Fibroblast of peridontal ligament (primary cell): ENCODE measurements around the gene ETS1.

ENCODE experiments used
- DNase-seq: peaks from one replicate; pipeline ENCODE4 v3.0.0-alpha.2; 2010; ENCODE audit errors: extremely low read depth

ETS1 gene

DNA sequence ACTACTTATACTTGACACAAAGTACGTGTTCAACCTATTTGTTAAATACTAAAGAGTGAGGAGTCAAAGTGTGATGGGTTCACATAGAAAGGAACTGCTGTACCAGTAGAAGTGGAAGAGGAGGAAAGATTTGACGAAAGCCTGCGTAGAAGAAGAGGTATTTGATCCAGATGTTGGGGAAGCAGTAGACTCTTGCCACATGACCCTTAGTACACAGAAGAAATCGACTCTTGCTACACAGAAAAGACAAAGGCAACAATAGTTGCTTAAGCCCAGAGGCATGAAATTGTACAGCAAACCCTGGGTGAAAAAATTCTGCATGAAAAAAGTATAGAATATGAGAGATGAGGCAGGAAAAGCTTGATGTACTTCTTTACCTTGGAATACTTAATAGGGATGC lies 152.9 kb downstream of the ETS1 start:
- DNase-seq = no peak

DNA sequence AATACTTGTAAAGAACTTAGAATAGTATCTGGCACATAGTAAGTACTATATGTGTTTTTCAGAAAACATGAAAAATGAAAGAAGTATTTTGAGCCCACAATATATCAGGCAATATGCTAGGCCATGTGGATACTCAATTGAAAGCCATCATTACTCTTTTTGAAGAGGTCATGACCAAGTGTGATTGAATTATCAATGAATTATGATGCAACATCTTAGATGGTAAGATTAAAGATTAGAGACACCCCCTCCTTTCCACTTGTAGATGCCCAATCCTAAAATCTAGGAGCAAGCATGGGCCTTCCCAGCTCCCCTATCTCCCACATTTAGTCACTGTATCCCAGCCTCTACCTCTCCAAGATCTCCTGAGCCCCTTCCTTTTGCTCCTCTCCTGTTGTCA lies 154.4 kb downstream of the ETS1 start:
- no peak for DNase-seq

DNA sequence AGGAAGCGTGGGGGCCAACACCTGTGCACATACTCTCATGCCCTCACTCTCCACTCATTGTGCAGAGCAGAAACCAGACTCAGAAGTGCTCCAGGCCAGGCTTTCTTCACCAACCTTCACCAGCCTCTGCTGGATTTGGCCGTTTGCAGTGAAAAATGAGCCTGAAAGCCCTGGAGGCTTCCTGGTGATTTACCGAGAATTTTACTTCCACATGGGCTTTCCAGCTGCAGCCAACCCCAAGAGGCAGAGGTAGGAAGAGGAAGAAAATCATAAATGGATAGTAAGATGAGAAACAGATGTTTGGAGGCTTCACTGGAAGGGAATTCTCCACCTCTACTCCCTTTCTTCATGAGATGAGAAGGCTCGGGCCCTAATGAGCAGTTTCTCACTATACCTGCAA lies 155.4 kb downstream of the ETS1 start:
- DNase-seq = peak; percentile 38

DNA sequence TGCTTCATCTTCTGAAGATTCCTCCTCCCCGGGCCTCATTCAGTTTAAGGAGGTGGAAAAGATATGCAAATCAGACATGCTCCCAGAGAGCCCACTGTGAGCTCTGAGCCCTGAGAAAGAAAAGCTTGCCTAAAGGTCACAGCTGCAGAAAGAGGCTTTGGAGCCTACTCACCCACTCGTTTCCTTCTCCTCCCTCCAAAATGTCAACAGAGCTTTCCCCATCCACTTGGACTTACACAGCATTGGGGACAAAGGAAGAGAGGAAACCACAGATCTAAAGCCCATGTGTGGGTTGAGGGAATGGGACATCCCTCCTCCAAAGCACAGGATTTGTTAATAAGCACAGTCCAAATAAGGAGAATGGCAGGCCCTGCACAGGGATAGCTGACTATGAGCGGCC lies 158.4 kb downstream of the ETS1 start:
- no peak for DNase-seq

DNA sequence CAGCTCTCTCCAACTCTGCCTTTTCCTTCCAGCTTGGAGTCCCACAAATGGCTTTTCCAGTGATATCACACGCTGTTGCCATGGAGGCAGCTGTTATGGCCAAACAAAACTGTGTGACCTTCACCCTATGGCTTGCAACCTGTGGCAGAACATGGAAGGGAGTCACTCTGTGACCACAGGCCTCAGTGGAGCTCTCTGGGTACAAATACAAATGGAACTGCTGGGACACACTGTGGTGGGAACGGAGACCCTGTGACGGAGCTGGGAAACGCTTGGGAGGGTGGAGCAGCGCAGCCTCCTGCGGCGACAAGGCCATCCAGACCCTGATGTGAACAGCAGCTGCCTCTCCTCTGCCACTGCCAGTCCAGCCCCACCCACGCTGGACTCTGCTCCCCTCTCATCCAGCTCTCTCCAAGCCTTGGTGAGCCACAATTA lies 162.5 kb downstream of the ETS1 start:
- DNase-seq = peak; percentile 60

DNA sequence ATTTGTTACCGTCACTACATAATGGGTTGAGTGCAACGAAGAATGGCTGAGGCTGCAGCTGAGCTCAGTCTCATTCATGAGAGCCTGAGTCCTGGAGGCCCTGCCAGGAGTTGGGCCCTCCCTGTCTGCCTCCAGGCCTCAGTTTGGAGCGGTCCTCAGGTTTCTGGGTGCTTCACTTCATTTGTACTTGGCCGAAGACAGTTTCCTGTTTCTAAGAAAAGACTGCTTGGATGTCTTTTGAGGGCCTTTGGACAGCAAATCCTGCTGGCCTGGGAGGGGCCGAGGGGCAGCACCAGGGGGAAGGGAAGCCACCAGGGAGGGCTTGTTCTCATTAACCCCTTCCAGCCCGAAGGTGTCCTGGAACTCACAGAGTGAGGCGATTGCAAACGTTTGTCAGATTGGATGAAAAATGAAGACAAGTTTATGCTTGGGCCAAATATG lies 163.1 kb downstream of the ETS1 start:
- DNase-seq = no peak

DNA sequence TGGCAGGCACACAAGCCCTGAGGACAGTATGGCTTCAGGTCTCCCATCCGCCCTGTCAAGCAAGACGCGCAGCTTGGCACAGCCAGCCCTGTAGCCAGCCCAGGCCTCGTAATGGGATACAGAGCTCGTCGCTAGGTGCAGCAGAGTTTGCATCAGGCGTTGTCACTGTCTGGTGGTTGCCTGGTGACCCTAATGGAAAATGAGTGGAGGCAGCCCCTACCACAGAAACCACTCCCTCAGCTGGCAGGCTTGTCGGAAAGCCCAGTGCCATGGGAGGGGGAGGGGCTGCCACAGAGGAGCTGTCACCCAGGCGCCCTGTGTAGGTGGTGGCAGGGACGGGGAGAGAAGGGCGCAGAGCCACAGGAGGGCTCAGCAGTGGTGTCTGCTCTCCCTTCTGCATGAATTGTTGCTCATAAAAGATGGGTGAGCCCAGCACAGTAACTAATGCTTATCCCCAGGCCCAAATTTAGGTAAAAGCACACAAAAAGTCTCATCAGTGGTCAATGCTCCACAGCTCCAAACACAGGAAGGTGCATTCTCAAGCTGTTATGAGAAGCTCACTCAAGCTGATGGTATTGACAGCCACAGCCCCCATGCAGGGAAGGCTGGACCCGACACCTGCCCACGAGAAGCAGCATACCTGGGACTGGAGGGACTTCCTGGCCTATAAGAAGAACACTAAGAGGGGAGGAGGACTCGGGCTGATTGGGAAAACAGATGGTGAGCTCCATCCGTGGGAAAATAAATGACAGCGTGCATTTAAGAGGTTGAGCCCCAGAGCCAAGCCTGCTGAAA lies 164.6 kb downstream of the ETS1 start:
- no peak for DNase-seq

DNA sequence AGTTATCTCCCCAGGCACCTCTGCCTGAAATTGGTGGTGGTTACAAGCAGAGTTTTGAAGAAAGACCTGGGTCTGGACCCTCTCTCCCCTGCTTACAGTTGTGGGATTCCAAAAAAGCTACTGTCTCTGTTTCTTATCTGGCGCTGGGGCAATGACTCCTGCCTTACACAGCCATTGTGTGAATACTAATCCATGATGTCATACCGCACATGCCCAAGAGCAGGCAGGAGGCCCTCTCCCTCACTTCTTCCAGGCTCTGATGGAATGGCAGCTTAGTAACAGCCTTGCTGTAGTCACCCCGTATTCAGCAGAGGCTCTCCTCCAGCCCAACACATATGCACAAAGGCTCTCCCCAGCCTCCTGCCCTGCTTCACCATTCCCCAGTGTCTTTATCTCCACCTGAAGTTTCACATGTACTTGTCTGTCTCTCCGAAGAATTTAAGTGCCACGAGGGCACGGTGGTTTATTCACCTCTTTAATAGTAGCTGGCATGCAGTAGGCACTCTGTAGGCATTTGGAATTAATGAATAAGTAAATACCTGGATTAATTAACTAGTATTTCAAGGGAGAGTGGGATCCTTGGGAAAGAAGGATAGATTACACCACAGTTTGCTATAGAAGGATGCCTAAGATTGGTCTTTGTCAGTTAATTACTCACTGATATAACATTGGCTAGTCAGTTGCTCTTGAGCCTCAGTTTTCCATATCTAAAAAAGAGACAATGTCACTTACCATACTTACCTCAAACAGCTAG lies 165.6 kb downstream of the ETS1 start:
- peak; percentile 66 for DNase-seq

DNA sequence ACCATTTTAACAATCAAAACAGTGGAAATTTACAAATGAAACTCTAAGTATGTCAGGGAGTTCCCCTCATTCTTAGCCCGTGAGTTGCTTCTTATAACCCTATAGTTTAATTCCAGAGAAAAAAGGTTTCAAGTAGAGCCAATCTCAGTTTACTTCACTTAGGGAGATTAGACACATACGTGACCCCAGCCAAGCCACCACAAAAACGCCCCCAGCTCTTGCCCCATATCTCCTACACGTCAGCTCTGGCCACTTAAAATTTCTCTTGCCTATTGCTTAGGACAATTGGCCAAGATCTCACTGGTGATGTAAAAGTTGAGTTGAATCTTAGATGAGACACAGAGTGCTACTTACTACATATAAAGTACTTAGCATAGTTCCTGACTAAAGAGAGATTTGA lies 166.4 kb downstream of the ETS1 start:
- DNase-seq = peak; percentile 99

DNA sequence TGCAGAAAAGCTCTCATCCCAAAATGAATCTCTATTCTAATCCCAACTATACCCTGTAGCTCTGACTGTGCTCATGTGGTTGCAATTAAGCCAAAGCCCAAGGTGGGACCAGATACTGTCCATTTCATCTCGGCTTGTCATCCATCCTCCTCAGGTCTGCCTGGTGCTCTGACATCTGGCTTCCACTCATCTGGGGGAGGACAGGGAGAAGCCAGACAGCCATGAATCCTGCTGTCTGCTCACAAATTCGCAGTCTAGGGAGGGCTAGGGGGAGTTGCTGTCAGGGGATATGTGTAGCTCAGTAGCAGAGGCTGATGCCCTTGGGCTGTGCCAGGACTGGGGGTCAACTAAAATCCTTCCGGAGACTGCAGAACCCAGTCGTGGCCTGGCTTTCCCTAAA lies 167.1 kb downstream of the ETS1 start:
- DNase-seq = no peak

DNA sequence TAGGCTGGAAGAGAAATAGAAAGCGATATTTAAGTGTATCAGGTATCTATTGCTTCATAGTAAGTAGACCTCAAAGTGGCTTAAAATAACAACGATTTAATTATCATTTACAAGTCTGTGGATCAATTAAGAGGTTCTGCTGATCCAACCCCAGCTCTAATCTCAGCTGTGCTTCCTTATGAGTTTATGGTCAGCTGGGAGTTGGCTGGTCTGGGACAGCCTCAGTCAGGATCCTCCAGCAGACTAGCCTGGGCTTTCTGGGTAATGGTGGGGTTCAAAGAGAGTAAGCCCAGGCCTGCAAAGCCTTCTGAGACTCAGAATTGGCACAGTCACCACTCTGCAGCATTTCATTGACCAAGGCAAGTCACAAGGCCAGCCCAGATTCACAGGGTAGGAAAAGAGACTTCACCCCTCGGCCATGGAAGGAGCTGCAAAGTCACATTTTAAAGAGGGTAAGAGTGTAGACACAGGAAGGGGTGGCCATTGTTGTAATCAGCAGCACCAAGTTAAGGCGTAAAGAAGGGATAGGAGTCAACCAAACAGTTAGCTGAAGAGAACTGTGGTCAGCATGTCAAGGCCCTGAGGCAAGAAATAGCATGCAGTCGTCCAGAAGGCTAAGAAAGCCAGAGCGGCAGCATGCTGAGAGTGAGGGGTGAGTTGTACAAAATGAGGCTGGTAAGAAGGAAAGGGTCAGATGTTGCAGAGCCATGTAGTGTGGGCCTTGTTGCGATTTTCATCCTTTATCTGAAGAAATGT lies 168.2 kb downstream of the ETS1 start:
- DNase-seq = no peak

DNA sequence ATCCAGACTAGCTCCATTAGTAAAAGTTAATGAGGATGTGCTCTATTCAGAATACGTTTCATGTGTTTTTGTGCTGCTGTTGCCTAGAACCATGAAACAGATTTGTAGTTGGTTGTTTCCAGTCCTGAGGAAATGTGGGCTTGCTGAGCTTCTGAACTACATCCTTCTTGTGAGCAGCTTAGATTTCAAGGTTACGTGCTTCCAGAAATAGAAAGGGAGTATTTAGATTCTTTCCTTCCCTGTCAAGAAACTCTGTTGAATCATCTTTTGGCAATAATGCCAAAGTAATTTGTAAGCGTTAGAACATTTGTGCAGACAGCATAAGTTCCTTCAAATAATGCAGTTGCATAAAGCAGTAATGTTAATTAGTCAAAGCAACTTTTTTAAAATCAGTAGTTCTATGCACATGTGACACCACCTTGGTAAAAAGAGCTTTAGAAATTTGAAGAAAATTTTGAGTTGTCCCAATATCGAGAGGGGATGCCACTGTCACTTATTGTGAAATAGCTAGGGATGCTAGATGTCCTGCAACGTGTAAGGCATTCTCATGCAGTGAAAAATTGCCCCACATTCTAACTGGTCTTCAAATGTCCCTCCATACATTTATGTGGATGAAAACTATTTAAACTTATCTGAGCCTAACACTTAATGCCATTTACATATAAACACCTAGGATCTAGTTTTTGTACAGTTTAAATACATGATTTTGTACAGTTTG lies 169.6 kb downstream of the ETS1 start:
- peak; percentile 94 for DNase-seq

DNA sequence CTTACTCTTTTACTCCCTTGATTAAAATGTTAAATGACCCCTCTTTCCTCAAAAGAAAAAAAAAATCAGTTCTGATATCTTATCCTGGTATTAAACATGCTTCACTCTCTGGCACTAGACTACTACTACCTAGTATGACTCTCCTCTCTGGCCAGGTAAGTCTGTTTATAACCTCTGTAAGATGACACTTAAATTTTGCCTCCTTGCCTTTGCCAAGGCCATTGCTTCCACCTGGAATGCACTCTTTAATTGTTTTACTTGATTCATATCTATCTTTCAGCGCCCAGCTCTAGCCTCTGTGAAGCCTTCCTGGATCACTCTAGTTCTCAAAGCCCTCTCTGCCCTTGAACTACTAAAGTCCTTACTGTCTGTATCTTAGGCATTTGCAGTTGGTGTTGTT lies 170.4 kb downstream of the ETS1 start:
- DNase-seq = no peak

DNA sequence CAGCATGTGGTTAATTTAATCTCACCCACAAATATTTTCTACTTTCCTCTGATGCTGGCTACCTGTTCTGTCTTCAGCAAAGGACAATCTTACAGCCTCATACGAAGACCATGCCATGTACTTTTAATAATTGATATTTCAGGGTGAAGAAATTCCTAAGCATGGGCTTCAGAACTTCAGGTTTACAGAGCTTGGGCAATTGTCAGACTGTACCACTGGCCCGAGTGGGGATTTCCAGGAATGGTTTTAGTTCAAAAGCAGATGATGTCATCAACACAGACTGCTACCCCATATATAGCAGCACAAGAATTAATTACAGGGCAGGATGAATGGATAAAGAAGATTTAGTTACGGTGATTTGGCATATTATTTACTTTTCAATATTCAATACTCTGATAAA lies 171.8 kb downstream of the ETS1 start:
- no peak for DNase-seq

DNA sequence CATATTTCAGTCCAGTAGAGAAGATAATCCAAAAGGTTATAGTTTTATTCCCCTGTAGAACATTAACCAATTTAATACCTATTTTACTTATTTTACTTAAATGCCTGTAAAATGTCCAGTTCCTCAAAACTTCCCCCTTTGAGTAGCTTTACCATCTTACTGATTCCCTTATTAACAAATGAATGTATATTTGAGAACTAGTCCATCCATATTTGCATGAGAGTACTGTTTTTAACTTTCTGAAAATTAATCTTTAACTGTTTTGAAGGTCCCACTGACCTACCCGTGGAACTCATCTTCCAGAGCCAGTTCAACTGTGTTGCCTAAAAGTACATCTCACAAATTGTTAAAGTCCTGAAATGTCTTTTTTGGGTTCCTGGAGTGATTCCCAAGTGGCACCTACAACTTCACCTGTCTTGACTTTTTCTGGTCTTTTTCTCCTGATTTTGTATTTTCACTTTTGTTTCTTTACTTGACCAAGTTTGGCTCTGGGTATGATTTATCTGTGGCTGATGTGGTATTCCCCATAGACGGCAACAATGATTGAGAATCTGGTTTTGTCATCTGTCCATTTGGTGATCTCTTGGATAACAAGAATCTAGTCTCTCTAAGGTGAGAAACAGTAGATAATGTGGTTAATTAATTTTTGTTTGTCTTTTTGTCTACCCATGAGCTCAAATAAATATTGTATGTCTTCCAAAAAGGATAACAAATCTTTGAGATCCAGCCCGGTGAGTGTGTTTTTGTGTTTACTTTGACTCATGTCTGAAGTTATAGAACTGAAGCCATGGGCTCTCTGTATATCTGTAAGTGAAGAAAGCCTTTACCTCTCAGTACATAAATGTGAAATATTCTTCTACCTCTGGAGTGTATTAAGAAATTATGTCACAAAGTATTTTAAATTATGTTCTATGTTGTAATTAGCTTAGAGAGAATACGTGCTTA lies 174.2 kb downstream of the ETS1 start:
- no peak for DNase-seq

DNA sequence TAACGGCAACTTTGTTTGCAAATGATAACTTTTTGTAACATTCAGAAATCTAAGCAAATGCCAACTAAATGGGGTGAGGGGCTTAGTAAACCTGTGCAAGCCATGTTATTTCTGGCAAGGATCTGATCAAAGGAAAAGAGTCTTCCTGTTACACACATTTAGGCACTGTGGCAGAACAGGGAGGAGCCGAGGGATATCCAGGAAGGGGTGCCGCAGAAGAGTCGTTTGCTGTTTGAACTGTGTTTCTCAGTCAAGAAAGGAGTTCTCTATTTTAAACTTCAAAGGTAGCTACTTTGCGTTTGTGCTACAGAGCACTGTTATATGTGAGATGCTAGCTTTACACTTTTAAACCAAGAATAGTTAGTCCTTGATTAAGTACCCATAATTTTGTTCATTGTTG lies 175.5 kb downstream of the ETS1 start:
- DNase-seq = no peak

DNA sequence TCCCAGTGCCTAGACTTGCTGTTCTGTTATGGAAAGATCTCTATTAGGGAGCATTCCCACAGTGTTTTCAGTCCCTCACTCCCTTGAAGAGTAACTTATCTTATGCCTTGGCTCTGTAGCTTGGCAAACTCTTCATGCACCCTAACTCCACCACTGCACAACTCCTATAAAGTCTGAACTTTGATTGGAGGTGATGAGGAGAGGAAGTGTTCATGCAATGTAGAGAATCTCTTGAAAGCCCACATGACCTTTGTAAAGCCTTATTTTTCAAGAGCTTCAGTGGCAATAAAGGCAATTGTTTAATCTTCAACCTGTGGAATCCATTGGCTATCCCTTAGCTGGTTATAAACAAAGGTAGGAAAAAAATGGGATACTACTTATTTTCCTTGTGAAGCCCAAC lies 176.2 kb downstream of the ETS1 start:
- no peak for DNase-seq

DNA sequence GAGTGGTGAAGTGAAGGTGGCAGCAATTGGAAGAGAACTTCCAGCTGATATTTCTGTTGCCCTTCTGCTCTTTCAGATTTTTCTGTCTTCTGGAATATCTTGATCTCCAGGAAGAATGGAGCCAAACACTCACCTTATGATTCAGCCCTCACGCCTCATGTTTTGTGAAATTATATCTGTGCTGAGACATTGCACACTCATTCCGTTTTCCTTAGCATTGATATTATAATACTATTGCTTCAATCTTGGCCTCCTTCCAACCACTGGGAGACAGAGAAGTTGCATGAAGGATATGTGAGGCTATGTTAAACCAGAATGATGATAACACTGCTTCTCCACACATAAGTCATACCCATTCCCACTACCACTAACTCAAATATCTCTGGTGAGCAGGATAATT lies 177.9 kb downstream of the ETS1 start:
- peak; percentile 82 for DNase-seq
